Measurements from ENCODE around the gene ERI3.

The ERI3 gene

GRCh38 chr1:44346878-44347277 lies 8.2 kb downstream of the ERI3 start:
- DNase-seq (ENCODE audit: insufficient read length), result no peak
- TF ChIP-seq POLR2A (IDR thresholded peaks at IDR 0.05; ENCODE audit: low read depth, low read length) (no peak), POLR2AphosphoS5 (IDR thresholded peaks at IDR 0.05; ENCODE audit: low read depth, low read length) (no peak), TAF1 (IDR thresholded peaks at IDR 0.05; ENCODE audit: borderline replicate concordance, low read depth, low read length) (no peak)
- FAIRE-seq, result no peak

- DNase-seq (ENCODE audit: insufficient read length) (no peak), FAIRE-seq (no peak)
- TF ChIP-seq TAF1 (IDR thresholded peaks at IDR 0.05; ENCODE audit: borderline replicate concordance, low read depth, low read length), result no peak
- no peak for TF ChIP-seq POLR2A (IDR thresholded peaks at IDR 0.05; ENCODE audit: low read depth, low read length)
- TF ChIP-seq POLR2AphosphoS5 (IDR thresholded peaks at IDR 0.05; ENCODE audit: low read depth, low read length), result no peak
Observed at GRCh38 chr1:44346184-44346583, 8.9 kb downstream of the ERI3 start.

- no peak for DNase-seq (ENCODE audit: insufficient read length)
- FAIRE-seq, result no peak
Observed at GRCh38 chr1:44345187-44345775, 9.8 kb downstream of the ERI3 start.

GRCh38 chr1:44339731-44340130 lies 15.3 kb downstream of the ERI3 start:
- DNase-seq (ENCODE audit: insufficient read length) (no peak), FAIRE-seq (no peak)
- no peak for TF ChIP-seq POLR2AphosphoS5 (IDR thresholded peaks at IDR 0.05; ENCODE audit: low read depth, low read length)
- no peak for TF ChIP-seq TAF1 (IDR thresholded peaks at IDR 0.05; ENCODE audit: borderline replicate concordance, low read depth, low read length)
- no peak for TF ChIP-seq POLR2A (IDR thresholded peaks at IDR 0.05; ENCODE audit: low read depth, low read length)

More at GRCh38 chr1:44345187-44345775, 9.8 kb downstream of the ERI3 start:
- no peak for TF ChIP-seq POLR2AphosphoS5 (IDR thresholded peaks at IDR 0.05; ENCODE audit: low read depth, low read length)
- TF ChIP-seq POLR2A (IDR thresholded peaks at IDR 0.05; ENCODE audit: low read depth, low read length), result no peak
- no peak for TF ChIP-seq TAF1 (IDR thresholded peaks at IDR 0.05; ENCODE audit: borderline replicate concordance, low read depth, low read length)

GRCh38 chr1:44338136-44338535 lies 16.9 kb downstream of the ERI3 start:
- DNase-seq (ENCODE audit: insufficient read length) (no peak), FAIRE-seq (no peak)
- TF ChIP-seq POLR2AphosphoS5 (IDR thresholded peaks at IDR 0.05; ENCODE audit: low read depth, low read length), result no peak
- no peak for TF ChIP-seq POLR2A (IDR thresholded peaks at IDR 0.05; ENCODE audit: low read depth, low read length)
- TF ChIP-seq TAF1 (IDR thresholded peaks at IDR 0.05; ENCODE audit: borderline replicate concordance, low read depth, low read length), result no peak

GRCh38 chr1:44336668-44337067 lies 18.4 kb downstream of the ERI3 start:
- DNase-seq (ENCODE audit: insufficient read length) (no peak), FAIRE-seq (no peak)
- TF ChIP-seq TAF1 (IDR thresholded peaks at IDR 0.05; ENCODE audit: borderline replicate concordance, low read depth, low read length), result no peak
- no peak for TF ChIP-seq POLR2A (IDR thresholded peaks at IDR 0.05; ENCODE audit: low read depth, low read length)
- no peak for TF ChIP-seq POLR2AphosphoS5 (IDR thresholded peaks at IDR 0.05; ENCODE audit: low read depth, low read length)

GRCh38 chr1:44334968-44335367 lies 20.1 kb downstream of the ERI3 start:
- TF ChIP-seq POLR2A (IDR thresholded peaks at IDR 0.05; ENCODE audit: low read depth, low read length), result no peak
- no peak for TF ChIP-seq POLR2AphosphoS5 (IDR thresholded peaks at IDR 0.05; ENCODE audit: low read depth, low read length)
- TF ChIP-seq TAF1 (IDR thresholded peaks at IDR 0.05; ENCODE audit: borderline replicate concordance, low read depth, low read length), result no peak
- FAIRE-seq (no peak), DNase-seq (ENCODE audit: insufficient read length) (no peak)

- no peak for FAIRE-seq
- no peak for TF ChIP-seq POLR2AphosphoS5 (IDR thresholded peaks at IDR 0.05; ENCODE audit: low read depth, low read length)
- no peak for TF ChIP-seq POLR2A (IDR thresholded peaks at IDR 0.05; ENCODE audit: low read depth, low read length)
- TF ChIP-seq TAF1 (IDR thresholded peaks at IDR 0.05; ENCODE audit: borderline replicate concordance, low read depth, low read length), result no peak
- no peak for DNase-seq (ENCODE audit: insufficient read length)
Observed at GRCh38 chr1:44333376-44333775, 21.7 kb downstream of the ERI3 start.

- TF ChIP-seq POLR2AphosphoS5 (IDR thresholded peaks at IDR 0.05; ENCODE audit: low read depth, low read length) (no peak), POLR2A (IDR thresholded peaks at IDR 0.05; ENCODE audit: low read depth, low read length) (no peak), TAF1 (IDR thresholded peaks at IDR 0.05; ENCODE audit: borderline replicate concordance, low read depth, low read length) (no peak)
- DNase-seq (ENCODE audit: insufficient read length) (no peak), FAIRE-seq (no peak)
Observed at GRCh38 chr1:44332505-44332904, 22.6 kb downstream of the ERI3 start.

GRCh38 chr1:44330935-44331334 lies 24.1 kb downstream of the ERI3 start:
- no peak for TF ChIP-seq POLR2A (IDR thresholded peaks at IDR 0.05; ENCODE audit: low read depth, low read length)
- DNase-seq (ENCODE audit: insufficient read length) (no peak), FAIRE-seq (no peak)

- no peak for FAIRE-seq
- no peak for TF ChIP-seq POLR2AphosphoS5 (IDR thresholded peaks at IDR 0.05; ENCODE audit: low read depth, low read length)
- TF ChIP-seq POLR2A (IDR thresholded peaks at IDR 0.05; ENCODE audit: low read depth, low read length), result no peak
- no peak for TF ChIP-seq TAF1 (IDR thresholded peaks at IDR 0.05; ENCODE audit: borderline replicate concordance, low read depth, low read length)
Observed at GRCh38 chr1:44328671-44329416, 26.2 kb downstream of the ERI3 start.

More at GRCh38 chr1:44328671-44329416, 26.2 kb downstream of the ERI3 start:
- no peak for DNase-seq (ENCODE audit: insufficient read length)

Measured in GM12892 (cell line).